Smooth muscle cell of the pulmonary artery (primary cell): ENCODE measurements around the gene CDC42EP3. TPM values are rescaled to one million over a fixed set of nuclear protein-coding genes. Genes with fewer than 3 reads are reported as not detected.

ENCODE experiments used
- total RNA-seq: library from RNA; depleted of rRNA; stranded (reverse); fragments of >200 nt; gene quantifications from 2 replicates; pipeline ENCODE4 v1.2.3, GENCODE V29; 2014

Gene CDC42EP3
- 30.0 and 73.7 TPM in 2 replicates for total RNA-seq

GRCh38 chr2:37671009-37671815, at the start of gene CDC42EP3:
Gene CDC42EP3, minus strand, starts transcription at chr2:37671642. Its CDS starts 25,055 bp downstream, at chr2:37646587.

